Tibial nerve (tissue), 4 donors: ENCODE measurements around the gene PPM1L. TPM values are rescaled to one million over a fixed set of nuclear protein-coding genes. Genes with fewer than 3 reads are reported as not detected.

Experiments used
- DNase-seq, 2 donors: peaks; one replicate each; pipeline ENCODE4 v3.0.0-alpha.2; 2019; ENCODE audit warnings: low spot score in 2 of 2
- H3K27ac ChIP-seq, 4 donors: fragments of 200-600 bp; sonication (generic) in 3 of 4; one replicate each; pipeline ENCODE4 v1.5.1; 2017 to 2019; ENCODE audit warnings: mild to moderate bottlenecking in 1 of 4
- H3K27me3 ChIP-seq, 2 donors: fragments of 200-600 bp; sonication (generic) in 1 of 2; one replicate each; pipeline versions ENCODE4 v1.5.1 to v1.6.0; 2017 to 2019
- H3K36me3 ChIP-seq, 3 donors: fragments of 200-600 bp; sonication (generic); one replicate each; pipeline ENCODE4 v1.5.1; 2018 to 2019
- H3K4me1 ChIP-seq, 4 donors: fragments of 200-600 bp; sonication (generic) in 3 of 4; one replicate each; pipeline ENCODE4 v1.5.1; 2017 to 2019
- H3K4me3 ChIP-seq, 4 donors: fragments of 200-600 bp; sonication (generic) in 3 of 4; one replicate each; pipeline ENCODE4 v1.5.1; 2017 to 2019; ENCODE audit warnings: mild to moderate bottlenecking in 1 of 4, moderate library complexity in 1 of 4
- H3K9me3 ChIP-seq, 4 donors: fragments of 200-600 bp; sonication (generic) in 3 of 4; one replicate each; pipeline ENCODE4 v1.5.1; 2017 to 2019
- EP300 ChIP-seq, 2 donors: sonication (generic); formaldehyde crosslinking; IDR thresholded peaks; one replicate each; pipeline ENCODE4 v1.6.1; 2017; ENCODE audit warnings: antibody characterized with exemption in 2 of 2, mild to moderate bottlenecking in 1 of 2
- POLR2A ChIP-seq, 2 donors: fragments of 450-650 bp; IDR thresholded peaks; one replicate each; pipeline ENCODE4 v1.6.1; 2017; ENCODE audit warnings: antibody characterized with exemption in 2 of 2, mild to moderate bottlenecking in 2 of 2, moderate library complexity in 2 of 2
- WGBS, 2 donors: methylation state at CpG; one replicate each; pipeline ENCODE4 v1.1.5; 2018; 5-methylcytosine and 5-hydroxymethylcytosine counted together
- total RNA-seq, 4 donors: library from RNA; depleted of rRNA; stranded (reverse); fragments of >200 nt; gene quantifications; one replicate each; pipeline ENCODE4 v1.1.0, GENCODE V29; 2016
- TF ChIP-seq, protein P1 (sequence below), 5 experiments: fragments of 200-600 bp in 3 of 5; fragments of 450-650 bp in 2 of 5; sonication (generic) in 3 of 5; IDR thresholded peaks; one replicate each; pipeline ENCODE4 v1.5.1; 2016 to 2019; ENCODE audit warnings: antibody characterized with exemption in 5 of 5, mild to moderate bottlenecking in 3 of 5, moderate library complexity in 2 of 5

The PPM1L gene
- total RNA-seq, 4 donors from 2014 or later = 13.2 to 41.0 (median 24.3) TPM

DNA sequence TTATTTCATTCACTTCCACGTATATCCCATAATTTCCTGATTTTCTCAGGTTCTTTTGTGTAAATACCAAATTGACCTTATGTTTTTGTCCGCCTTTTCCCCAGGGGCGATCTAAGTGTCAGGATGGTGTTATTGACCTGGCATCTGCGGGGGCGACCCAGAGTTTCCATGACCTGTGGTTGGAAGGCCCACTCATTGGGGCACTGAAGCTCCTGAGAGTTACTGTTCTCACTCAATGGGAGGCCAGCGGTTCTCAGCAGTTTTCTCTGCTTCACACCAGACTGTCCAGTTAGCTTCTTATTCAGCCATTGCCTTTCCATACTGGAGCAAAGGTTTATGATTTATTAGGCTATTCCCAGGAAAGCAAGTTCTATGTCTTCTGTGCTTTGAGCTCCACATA lies 295.8 kb downstream of the PPM1L start:
- DNase-seq = no peak
- H3K27ac ChIP-seq = no peak overlapping the region
- peaks cover 0 to 4% (median 0%) of the 10 kb centered on the region in 4 donors for H3K9me3 ChIP-seq
- H3K4me1 ChIP-seq = no peaks in the 10 kb centered on the region
- no peak for TF ChIP-seq POLR2A (IDR thresholded peaks at IDR 0.05)
- TF ChIP-seq, protein P1, sequence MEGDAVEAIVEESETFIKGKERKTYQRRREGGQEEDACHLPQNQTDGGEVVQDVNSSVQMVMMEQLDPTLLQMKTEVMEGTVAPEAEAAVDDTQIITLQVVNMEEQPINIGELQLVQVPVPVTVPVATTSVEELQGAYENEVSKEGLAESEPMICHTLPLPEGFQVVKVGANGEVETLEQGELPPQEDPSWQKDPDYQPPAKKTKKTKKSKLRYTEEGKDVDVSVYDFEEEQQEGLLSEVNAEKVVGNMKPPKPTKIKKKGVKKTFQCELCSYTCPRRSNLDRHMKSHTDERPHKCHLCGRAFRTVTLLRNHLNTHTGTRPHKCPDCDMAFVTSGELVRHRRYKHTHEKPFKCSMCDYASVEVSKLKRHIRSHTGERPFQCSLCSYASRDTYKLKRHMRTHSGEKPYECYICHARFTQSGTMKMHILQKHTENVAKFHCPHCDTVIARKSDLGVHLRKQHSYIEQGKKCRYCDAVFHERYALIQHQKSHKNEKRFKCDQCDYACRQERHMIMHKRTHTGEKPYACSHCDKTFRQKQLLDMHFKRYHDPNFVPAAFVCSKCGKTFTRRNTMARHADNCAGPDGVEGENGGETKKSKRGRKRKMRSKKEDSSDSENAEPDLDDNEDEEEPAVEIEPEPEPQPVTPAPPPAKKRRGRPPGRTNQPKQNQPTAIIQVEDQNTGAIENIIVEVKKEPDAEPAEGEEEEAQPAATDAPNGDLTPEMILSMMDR (IDR thresholded peaks at IDR 0.05) = no peak
- H3K36me3 ChIP-seq = no peaks in the 10 kb centered on the region
- no peak overlapping the region for H3K4me3 ChIP-seq
- WGBS, 2 donors = 74 to 80% methylated on average over 6 of the region's 6 CpGs
- no peaks in the 10 kb centered on the region for H3K27me3 ChIP-seq

DNA sequence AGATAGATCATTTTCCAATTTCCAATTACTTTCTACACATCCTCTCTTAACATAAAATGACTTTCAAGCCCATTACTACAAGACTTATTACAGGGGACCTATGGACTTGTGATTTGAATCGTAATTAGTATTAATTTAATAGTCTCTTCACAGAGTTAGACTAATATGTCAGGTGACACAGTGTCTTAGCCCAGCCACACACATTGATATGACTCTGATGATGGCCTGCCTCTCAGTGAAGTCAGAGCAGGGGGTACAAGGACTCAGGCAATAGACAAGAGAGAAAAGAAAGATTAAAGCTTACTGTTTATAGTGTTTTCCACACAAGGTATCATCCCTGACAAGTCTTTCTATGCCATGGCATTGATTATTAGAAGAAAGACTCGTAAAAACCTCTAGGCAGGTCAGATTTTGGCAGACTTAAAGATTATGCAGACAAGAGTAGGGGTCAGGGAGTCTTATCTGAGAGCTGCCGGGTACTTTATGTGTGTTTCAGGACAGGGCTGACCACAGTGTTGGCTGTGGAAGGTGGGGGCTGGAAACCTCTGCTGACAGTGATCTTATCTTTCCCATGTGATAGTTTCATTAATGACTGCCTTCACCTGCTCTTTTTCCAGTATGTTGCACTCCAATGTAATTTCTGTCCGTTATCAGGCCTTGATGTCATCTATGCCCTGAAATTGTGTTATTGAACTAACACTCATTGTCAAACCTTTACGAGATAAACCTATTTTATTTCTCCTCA lies 299.0 kb downstream of the PPM1L start:
- no peak overlapping the region for H3K4me3 ChIP-seq
- no peaks in the 10 kb centered on the region for H3K27me3 ChIP-seq
- no peaks in the 10 kb centered on the region for H3K36me3 ChIP-seq
- no peaks in the 10 kb centered on the region for H3K4me1 ChIP-seq
- WGBS, 2 donors = 84 to 87% methylated on average over 5 of the region's 5 CpGs
- TF ChIP-seq, protein P1 (IDR thresholded peaks at IDR 0.05) = no peak
- no peak for TF ChIP-seq EP300 (IDR thresholded peaks at IDR 0.05)
- TF ChIP-seq POLR2A (IDR thresholded peaks at IDR 0.05) = no peak
- no peak overlapping the region for H3K27ac ChIP-seq
- H3K9me3 ChIP-seq = no peaks in the 10 kb centered on the region
- DNase-seq = no peak

DNA sequence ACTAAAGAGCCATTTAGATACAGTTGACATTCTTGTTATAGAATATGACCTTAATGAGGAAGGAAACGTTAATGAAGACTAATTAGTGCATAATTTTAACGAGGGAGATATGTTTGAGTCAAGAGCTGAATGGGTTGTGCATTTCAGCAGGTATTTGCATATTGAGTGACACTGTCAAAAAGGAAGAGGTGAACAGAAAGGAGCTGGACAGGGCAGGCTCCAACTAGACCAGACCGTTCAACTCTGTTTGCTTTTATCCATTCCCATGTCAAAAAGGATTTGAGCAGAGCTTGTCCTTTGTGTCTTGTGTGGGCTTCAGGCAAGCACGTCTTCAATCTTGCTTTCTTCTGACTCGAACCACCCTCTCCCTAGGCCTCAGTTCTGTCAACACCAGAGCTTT lies 308.4 kb downstream of the PPM1L start:
- no peaks in the 10 kb centered on the region for H3K36me3 ChIP-seq
- no peaks in the 10 kb centered on the region for H3K9me3 ChIP-seq
- WGBS, 2 donors = 79 to 89% methylated on average over 5 of the region's 5 CpGs
- H3K4me1 ChIP-seq = peaks cover 0 to 2% (median 0%) of the 10 kb centered on the region in 4 donors
- no peak for DNase-seq
- no peak overlapping the region for H3K4me3 ChIP-seq
- no peaks in the 10 kb centered on the region for H3K27me3 ChIP-seq
- no peak overlapping the region for H3K27ac ChIP-seq
- TF ChIP-seq POLR2A (IDR thresholded peaks at IDR 0.05) (no peak), EP300 (IDR thresholded peaks at IDR 0.05) (no peak)
- TF ChIP-seq, protein P1 (IDR thresholded peaks at IDR 0.05) = no peak

DNA sequence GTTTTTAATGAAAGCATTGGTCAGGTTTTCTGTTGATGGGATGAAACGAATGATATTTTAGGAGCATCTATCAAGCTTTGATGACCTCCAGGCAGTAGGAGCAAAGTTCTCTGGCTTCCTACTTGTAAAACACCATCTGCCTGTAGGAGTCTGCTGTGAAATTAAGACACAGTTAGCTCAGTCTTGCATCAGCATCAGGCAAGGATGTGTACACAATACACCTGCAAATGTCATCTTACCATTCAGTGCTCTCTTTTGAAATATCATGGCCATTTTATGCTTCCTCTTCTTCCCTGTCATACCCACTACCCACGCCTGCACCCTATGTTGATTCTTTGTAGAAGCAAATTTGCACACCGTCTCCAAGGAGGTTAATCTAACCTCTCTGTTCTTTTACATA lies 310.9 kb downstream of the PPM1L start:
- Histone ChIP-seq H3K36me3 (no peaks in the 10 kb centered on the region), H3K4me3 (no peak overlapping the region), H3K27me3 (no peaks in the 10 kb centered on the region), H3K9me3 (no peaks in the 10 kb centered on the region), H3K27ac (no peak overlapping the region), H3K4me1 (peaks cover 0 to 22% (median 1%) of the 10 kb centered on the region in 4 donors)
- no peak for DNase-seq
- 86 to 90% methylated on average over 3 of the region's 3 CpGs for WGBS, 2 donors
- TF ChIP-seq POLR2A (IDR thresholded peaks at IDR 0.05) (no peak), EP300 (IDR thresholded peaks at IDR 0.05) (no peak)
- TF ChIP-seq, protein P1 (IDR thresholded peaks at IDR 0.05) = no peak

DNA sequence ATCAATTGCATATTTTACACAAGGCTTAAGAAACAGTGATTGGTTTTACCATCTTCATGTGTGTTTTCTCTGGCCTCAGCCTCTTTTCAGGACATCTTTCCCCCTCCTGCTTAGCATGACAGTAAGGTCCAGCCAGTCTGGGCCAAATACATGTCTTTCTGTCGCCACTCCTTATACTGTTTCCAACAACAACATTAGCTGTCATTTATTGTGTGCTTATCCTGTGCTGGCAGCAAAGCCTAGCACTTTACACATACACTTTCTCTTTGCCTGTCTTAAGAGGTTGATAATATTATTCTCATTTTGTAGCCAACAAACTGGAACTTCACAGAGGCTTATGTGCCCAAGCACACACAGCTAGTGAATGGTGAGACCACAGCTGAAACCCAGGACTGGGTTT lies 311.3 kb downstream of the PPM1L start:
- H3K27ac ChIP-seq = no peak overlapping the region
- DNase-seq = no peak
- H3K36me3 ChIP-seq = no peaks in the 10 kb centered on the region
- no peaks in the 10 kb centered on the region for H3K9me3 ChIP-seq
- peaks cover 0 to 22% (median 1%) of the 10 kb centered on the region in 4 donors for H3K4me1 ChIP-seq
- H3K27me3 ChIP-seq = no peaks in the 10 kb centered on the region
- WGBS, 2 donors = 74 to 89% methylated on average over 1 of the region's 1 CpG
- H3K4me3 ChIP-seq = no peak overlapping the region
- no peak for TF ChIP-seq POLR2A (IDR thresholded peaks at IDR 0.05)
- TF ChIP-seq, protein P1 (IDR thresholded peaks at IDR 0.05) = no peak
- TF ChIP-seq EP300 (IDR thresholded peaks at IDR 0.05) = no peak
